ENCODE data around the gene CHERP. TPM values are rescaled to one million over a fixed set of nuclear protein-coding genes. Genes with fewer than 3 reads are reported as not detected.

CHERP gene
- total and polyA plus RNA-seq, 2 experiments from 2014 or later: 7.8 to 38.7 TPM

- Histone ChIP-seq H3K9me2 (replicated peaks; ENCODE audit: insufficient read depth) (no peaks in the 10 kb centered on the region), H2AFZ (no peak overlapping the region), H4K20me1 (ENCODE audit: insufficient read depth, poor library complexity, severe bottlenecking) (peaks cover 95% of the 10 kb centered on the region), H3K27me3 (no peaks in the 10 kb centered on the region), H3K9me3 (ENCODE audit: low read depth) (no peaks in the 10 kb centered on the region), H3K79me2 (peaks cover 96% of the 10 kb centered on the region), H3K36me3 (replicated peaks; ENCODE audit: insufficient read depth, low read depth) (no peaks in the 10 kb centered on the region), H3K4me1 (ENCODE audit: insufficient read depth) (peaks cover 30% of the 10 kb centered on the region), H3K4me2 (no peak overlapping the region), H3K27ac (no peak overlapping the region), H3K4me3 (no peak overlapping the region)
- WGBS (ENCODE audit: low lambda C conversion rate, missing lambda C conversion rate): 87% methylated on average over 11 of the region's 11 CpGs
- TF ChIP-seq CTCF (IDR thresholded peaks at IDR 0.05; ENCODE audit: poor library complexity) (no peak), EZH2 (IDR thresholded peaks at IDR 0.05; ENCODE audit: borderline replicate concordance) (no peak), EZH2phosphoT487 (IDR thresholded peaks at IDR 0.05; ENCODE audit: low read depth, severe bottlenecking, unreplicated experiment) (no peak)
- no peak for DNase-seq (ENCODE audit: low spot score)
Observed at GRCh38 chr19:16588824-16589577, 46.8 kb upstream of the CHERP start.

GRCh38 chr19:16587833-16588823, 45.9 kb upstream of the CHERP start:
- peak overlapping the region; percentile 58 for H3K4me2 ChIP-seq
- WGBS (ENCODE audit: low lambda C conversion rate, missing lambda C conversion rate): 72% methylated on average over 26 of the region's 26 CpGs

More at GRCh38 chr19:16587833-16588823, 45.9 kb upstream of the CHERP start:
- H3K79me2 ChIP-seq: peaks cover 96% of the 10 kb centered on the region
- H2AFZ ChIP-seq: no peak overlapping the region
- H3K9me2 ChIP-seq (replicated peaks; ENCODE audit: insufficient read depth): no peaks in the 10 kb centered on the region
- TF ChIP-seq CTCF (IDR thresholded peaks at IDR 0.05; ENCODE audit: poor library complexity) (no peak), EZH2phosphoT487 (IDR thresholded peaks at IDR 0.05; ENCODE audit: low read depth, severe bottlenecking, unreplicated experiment) (no peak), EZH2 (IDR thresholded peaks at IDR 0.05; ENCODE audit: borderline replicate concordance) (no peak)
- H3K27me3 ChIP-seq: no peaks in the 10 kb centered on the region
- no peak for DNase-seq (ENCODE audit: low spot score)
- H3K27ac ChIP-seq: no peak overlapping the region
- H3K4me3 ChIP-seq: no peak overlapping the region
- no peaks in the 10 kb centered on the region for H3K9me3 ChIP-seq (ENCODE audit: low read depth)
- peaks cover 35% of the 10 kb centered on the region for H3K4me1 ChIP-seq (ENCODE audit: insufficient read depth)
- no peaks in the 10 kb centered on the region for H3K36me3 ChIP-seq (replicated peaks; ENCODE audit: insufficient read depth, low read depth)
- peaks cover 95% of the 10 kb centered on the region for H4K20me1 ChIP-seq (ENCODE audit: insufficient read depth, poor library complexity, severe bottlenecking)

Measured in hepatocyte (in vitro differentiated cells).